Glomerular visceral epithelial cell (primary cell): ENCODE data around the gene CAPZA1.
"Not testable (repeated sequence)": the region's sequence is repeated elsewhere in the genome, so short reads cannot be mapped to it uniquely, and the experiment has no call there.

ENCODE experiments used
- DNase-seq: peaks from one replicate; pipeline ENCODE4 v3.0.0-alpha.2; 2016; ENCODE audit errors: extremely low spot score

Gene CAPZA1

GRCh38 chr1:112626887-112627286, 7.3 kb downstream of the CAPZA1 start:
- DNase-seq = no peak

- DNase-seq = no peak
Observed at GRCh38 chr1:112628516-112628915, 8.9 kb downstream of the CAPZA1 start.

- no peak for DNase-seq
Observed at GRCh38 chr1:112629256-112629655, 9.6 kb downstream of the CAPZA1 start.

GRCh38 chr1:112633628-112634027, 14.0 kb downstream of the CAPZA1 start:
- DNase-seq = no peak

- no peak for DNase-seq
Observed at GRCh38 chr1:112634367-112634766, 14.7 kb downstream of the CAPZA1 start.

- DNase-seq = no peak
Observed at GRCh38 chr1:112636056-112636455, 16.4 kb downstream of the CAPZA1 start.

GRCh38 chr1:112636597-112637253, 17.1 kb downstream of the CAPZA1 start:
- DNase-seq = peak; percentile 35

- no peak for DNase-seq
Observed at GRCh38 chr1:112637254-112638109, 17.9 kb downstream of the CAPZA1 start.

- no peak for DNase-seq
Observed at GRCh38 chr1:112638110-112638428, 18.4 kb downstream of the CAPZA1 start.

GRCh38 chr1:112640437-112640836, 20.8 kb downstream of the CAPZA1 start:
- DNase-seq = not testable (repeated sequence)

GRCh38 chr1:112643080-112643479, 23.4 kb downstream of the CAPZA1 start:
- no peak for DNase-seq

GRCh38 chr1:112646225-112646624, 26.6 kb downstream of the CAPZA1 start:
- no peak for DNase-seq

GRCh38 chr1:112651205-112651604, 31.6 kb downstream of the CAPZA1 start:
- no peak for DNase-seq

- no peak for DNase-seq
Observed at GRCh38 chr1:112665857-112666256, 46.2 kb downstream of the CAPZA1 start.

- no peak for DNase-seq
Observed at GRCh38 chr1:112666946-112667345, 47.3 kb downstream of the CAPZA1 start.

- no peak for DNase-seq
Observed at GRCh38 chr1:112672009-112672408, 52.4 kb downstream of the CAPZA1 start.

GRCh38 chr1:112672842-112673241, 53.2 kb downstream of the CAPZA1 start:
- no peak for DNase-seq

- DNase-seq = peak; percentile 61
Observed at GRCh38 chr1:112673592-112674439, 54.2 kb downstream of the CAPZA1 start.

GRCh38 chr1:112674440-112674985, 54.9 kb downstream of the CAPZA1 start, which contains the start of gene MOV10:
TSS of gene MOV10 (plus strand) at chr1:112674659. CDS start at chr1:112674913, 254 bp downstream.
- peak; percentile 83 for DNase-seq

- peak; percentile 49 for DNase-seq
Observed at GRCh38 chr1:112674986-112675727, 55.5 kb downstream of the CAPZA1 start.

- DNase-seq = no peak
Observed at GRCh38 chr1:112675728-112676381, 56.2 kb downstream of the CAPZA1 start.
